HG03280 (cell line): Measurements from ENCODE around the gene EHMT1.

Source experiments
- ATAC-seq: cut with Tn5 transposase; IDR thresholded peaks from one replicate; pipeline ENCODE4 v1.9.1; 2021; ENCODE audit warnings: mild to moderate bottlenecking, moderate library complexity; ENCODE audit not compliant: unreplicated experiment

EHMT1 gene

DNA sequence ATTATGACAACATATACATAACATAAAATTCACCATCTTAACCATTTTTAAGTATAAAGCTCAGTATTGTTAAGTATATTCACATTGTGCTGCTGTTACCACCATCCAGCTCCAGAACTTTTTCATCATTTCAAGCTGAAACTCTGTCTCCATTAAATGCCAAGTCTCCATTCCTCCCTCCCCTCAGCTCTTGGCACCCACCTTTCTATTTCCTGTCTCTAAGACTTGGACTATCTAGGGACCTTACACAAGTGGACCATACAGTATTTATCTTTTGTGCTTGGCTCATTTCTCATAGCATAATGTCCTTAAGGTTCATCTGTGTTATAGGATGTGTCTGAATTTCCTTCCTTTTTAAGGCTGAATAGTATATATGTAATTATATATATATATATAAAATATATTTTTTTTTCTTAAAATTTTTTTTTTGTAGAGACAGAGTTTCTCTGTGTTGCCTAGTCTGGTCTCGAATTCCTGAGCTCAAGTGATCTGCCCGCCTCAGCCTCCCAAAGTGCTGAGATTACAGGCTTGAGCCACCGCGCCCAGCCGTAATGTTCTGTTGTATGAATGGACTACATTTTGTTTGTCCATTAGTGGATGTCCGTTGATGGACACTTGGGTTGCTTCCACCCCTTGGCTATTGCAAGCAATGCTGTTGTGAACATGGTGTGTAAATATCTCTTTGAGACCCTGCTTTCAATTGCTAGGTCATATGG is 72.3 kb downstream of the EHMT1 start:
- no peak for ATAC-seq

DNA sequence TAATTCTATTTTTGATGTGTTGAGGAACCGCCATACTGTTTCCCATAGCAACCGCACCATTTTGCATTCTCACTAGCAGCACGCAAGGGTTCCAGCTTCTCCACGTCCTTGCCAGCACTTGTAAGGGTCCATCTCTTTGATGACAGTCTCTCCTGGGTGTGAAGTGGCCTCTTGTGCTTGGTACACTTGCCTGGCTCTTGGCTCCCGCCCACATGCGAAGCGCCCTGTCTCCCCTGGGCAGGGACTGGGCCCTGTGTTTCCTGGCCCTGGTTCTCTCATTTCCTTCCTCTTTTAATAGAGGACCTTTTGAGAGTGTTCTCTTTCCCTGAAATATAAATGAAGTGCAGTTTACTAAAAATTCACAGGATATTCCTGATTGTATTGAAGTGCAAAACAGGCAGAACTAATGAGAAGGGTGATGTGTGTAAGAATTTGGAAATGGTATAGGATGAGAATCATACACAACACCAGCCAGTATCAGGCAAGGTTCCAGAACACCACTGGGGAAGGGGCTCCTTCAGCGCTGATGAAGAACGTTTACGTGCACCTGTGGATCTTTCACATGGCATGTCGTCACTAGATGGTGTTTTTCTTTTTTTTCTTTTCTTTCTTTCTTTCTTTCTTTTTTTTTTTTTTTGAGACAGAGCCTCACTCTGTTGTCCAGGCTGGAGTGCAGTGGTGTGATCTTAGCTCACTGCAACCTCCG is 73.0 kb downstream of the EHMT1 start:
- ATAC-seq, result no peak

DNA sequence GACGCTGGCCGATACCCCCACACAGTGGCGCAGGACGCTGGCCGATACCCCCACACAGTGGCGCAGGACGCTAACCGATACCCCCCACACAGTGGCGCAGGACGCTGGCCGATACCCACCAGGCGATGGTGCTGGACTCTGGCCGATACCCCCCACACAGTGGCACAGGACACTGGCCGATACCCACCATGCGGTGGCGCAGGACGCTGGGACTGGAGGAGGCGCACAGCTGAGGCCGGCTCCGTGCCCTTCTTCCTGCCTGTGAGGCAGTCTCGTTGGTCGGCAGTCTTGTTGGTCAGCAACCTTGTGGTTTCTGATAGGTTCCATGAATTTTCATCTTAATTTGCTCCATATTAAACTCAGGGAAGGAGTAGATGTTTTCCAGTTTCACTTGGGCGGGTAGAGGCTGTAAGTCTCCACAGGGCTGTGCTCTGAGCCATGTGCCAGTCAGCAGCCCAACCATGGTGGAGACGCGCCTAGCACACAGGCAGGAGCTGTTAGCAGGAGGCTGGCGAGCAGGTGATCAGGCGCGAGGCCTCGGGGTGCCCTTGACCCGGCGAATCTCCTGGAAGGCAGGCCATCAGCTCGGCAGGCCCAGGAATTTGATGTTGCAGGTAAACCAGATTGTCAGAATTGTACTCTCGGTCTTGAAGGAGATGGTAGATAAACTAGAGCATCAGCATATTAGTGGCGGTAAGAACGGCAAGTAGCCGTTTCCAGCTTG is 75.6 kb downstream of the EHMT1 start:
- ATAC-seq, result no peak

DNA sequence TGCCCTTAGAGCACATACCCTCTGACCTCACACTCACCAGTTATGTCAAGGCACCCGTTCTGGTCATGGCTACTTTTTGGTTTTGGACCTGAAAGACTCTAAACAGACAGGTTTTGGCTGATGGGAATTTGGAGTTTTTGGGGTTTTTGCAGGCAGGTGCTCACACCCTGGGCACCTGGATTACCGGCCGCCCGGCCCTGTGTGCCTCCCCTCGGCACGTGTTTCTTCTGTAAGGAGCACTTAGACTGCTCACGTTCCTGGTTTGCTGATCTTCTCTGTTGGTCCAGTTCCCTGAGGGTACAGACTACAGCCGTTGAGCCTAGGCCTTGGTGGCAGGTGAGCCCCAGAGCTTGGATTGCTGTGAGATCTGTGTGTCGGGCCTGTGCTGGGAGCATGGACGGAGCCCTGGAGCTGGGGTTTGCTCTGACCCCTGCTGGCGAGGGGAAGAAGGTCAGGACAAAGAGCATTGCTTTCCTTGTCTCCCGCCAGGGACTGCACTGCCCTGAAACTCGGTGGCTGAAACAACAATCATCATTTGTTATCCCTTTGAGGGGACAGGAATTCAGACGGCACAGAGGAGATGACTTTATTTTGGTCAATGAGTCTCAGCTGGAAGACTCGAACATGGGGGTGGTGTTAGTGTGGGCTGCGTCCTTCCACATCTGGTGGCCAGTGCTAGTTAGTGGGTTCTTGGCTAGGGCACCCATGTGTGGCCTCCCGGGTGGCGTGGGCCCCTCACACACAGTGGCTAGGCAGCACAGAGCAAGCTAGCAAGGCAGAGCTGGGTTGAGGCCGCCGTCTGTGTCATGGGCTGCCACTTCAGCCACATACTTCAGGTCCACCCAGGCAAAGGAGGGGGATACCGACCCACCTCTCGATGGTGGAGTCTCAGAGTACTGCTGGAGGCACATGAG is 76.4 kb downstream of the EHMT1 start:
- ATAC-seq, result no peak

DNA sequence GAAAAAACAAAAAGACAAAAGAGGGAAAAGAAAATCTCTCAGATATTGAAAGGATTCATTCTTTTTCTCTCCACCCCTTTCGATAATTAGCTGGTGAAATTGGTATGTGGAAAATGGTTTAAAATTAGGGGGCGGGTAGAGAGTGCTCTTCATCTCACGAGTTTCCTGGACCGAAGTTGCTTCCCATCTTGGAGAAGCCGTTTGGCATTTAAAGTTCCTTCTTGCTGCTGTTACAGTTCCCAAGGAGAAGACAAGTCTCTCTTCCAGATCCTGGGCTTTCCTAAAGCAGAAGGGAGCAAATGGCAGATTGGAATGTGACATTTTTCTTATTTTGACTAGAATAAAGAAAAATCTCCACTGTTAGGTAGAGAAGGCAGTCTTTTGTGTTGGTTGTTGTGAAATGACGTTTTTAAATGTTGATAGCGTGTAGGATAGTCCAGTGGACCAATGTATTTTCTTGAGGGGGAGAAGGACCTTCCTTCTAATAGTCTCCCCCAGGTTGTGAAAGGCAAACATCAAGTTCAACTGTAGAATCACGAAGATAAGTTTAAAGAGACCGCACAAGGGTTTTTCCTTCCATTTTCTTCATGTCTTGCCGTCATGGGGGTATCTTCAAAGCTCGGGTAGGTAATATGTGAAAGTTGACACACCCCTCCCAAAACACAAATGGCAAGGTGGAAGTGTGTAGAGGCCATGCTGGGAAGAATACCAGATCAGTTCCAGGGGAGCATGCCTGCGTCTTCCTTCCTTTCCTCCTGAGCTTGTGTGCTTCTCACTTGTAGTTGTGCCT is 77.5 kb downstream of the EHMT1 start:
- no peak for ATAC-seq

DNA sequence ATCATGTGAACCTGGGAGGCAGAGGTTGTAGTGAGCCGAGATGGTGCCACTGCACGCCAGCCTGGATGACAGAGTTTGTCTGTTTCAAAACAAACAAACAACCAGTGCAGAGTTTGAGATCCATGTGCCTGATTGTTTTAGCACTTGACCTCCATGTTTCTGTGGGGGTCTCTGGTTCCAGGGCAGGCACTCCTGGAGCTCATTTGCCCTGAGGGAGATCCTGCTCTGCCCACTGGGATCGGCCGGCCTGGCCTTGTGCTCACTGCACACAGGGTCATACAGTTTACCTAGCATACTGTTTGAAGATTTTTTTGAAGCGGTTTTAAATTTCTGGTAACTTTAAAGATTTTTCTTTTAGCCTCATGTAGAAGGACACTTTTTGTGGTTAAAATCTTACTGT is 78.4 kb downstream of the EHMT1 start:
- no peak for ATAC-seq

DNA sequence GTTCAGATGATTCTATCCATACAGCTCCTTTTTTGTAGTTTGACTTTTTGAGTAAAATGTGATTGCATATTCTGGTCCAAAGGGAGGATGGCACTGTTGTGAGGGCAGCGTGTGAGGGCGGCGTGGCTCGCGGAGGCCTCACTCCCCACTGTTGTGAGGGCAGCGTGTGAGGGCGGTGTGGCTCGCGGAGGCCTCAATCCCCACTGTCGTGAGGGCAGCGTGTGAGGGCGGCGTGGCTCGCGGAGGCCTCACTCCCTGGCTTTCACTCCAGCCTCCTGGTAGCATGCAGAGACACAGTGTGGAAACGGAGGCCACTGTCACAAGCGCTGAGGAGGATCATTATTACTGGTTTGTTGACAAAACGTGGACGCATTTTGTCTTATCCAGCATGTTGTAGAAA is 79.0 kb downstream of the EHMT1 start:
- no peak for ATAC-seq

DNA sequence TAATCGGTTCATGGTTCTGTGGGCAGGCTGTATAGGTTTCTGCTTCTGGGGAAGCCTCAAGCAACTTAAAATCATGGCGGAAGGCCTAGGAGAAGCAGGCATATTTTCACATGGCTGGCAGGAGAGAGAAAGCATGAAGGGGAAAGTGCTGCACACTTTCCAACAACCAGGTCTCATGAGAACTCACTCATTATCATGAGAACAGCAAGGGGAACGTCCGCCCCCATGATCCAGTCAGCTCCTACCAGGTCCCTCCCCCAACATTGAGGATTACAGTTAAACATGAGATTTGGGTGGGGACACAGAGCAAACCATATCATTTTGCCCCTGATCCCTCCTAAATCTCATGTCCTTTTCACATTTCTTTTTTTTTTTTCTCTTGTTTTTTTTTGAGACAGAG is 82.1 kb downstream of the EHMT1 start:
- ATAC-seq, result no peak

DNA sequence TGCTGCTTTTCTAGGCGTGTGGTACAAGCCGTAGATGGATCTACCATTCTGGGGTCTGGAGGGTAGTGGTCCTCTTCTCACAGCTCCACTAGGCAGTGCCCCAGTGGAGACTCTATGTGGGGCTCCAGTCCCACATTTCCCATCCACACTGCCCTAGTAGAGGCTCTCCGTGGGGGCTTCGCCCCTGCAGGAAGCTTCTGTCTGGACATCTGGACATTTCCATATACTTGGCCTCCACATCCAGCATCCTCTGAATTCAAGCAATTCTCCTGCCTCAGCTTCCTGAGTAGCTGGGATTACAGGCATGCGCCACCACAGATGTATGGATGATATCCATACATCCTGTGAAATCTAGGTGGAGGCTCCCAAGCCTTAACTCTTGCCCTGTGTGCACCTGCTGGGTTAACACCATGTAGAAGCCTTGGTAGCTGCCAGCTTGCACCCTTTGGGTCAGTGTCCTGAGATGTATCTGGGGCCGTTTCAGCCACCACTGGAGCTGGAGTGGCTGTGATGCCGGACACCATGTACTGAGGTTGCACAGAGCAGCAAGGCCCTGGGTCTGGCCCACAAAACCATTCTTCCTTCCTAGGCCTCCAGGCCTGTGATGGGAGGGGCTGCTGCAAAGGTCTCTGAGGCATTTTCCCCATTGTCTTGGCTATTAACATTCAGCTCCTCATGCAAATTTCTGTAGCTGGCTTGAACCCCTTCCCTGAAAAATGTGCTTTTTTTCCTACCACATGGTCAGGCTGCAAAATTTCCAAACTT is 84.0 kb downstream of the EHMT1 start:
- no peak for ATAC-seq

DNA sequence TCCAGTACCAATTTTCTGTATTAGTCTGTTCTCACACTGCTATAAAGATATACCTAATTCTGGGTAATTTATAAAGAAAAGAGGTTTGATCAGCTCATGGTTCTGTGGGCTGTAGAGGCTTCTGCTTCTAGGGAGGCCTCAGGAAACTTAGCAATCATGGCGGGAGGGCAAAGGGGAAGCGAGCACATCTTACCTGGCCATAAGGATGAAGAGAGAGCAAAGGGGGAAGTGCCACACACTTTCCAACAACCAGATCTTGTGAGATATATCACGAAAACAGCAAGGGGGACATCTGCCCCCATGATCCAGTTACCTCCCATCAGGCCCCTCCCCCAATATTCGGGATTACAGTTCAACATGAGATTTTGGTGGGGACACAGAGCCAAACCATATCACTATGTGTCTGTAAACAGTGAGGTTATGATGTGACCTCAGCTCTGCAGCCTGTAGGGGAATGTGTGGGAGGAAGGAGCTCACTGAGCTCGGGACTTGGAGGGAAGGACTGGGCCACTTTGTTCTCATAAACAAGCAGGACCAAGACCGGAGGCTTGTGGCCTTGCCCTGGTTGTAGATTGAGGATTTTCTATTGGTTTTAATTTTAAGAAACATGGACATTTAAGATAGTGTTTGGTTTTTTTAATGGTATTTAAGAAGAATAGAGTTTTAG is 85.2 kb downstream of the EHMT1 start:
- ATAC-seq, result no peak

DNA sequence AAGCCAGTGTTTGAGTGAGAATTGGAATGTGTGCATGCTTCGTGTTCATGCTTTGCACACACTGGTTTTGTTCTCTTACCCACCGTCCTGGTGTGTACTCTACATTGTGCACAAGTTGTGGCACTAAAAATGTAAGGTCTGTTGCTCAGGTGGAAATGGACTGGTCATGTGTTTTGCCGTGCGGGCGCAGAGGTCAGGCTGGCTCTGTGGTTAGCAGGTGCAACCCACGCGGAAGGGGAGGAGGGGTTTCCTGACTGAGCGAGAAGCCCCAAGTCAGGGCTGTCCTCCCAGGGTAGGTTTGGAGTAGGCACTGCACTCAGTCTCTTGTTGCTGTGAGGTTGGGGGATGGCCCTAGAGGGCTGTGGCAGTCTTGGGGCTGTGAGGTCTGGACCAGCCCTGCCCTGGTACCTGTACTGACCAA is 86.6 kb downstream of the EHMT1 start:
- ATAC-seq, result no peak

DNA sequence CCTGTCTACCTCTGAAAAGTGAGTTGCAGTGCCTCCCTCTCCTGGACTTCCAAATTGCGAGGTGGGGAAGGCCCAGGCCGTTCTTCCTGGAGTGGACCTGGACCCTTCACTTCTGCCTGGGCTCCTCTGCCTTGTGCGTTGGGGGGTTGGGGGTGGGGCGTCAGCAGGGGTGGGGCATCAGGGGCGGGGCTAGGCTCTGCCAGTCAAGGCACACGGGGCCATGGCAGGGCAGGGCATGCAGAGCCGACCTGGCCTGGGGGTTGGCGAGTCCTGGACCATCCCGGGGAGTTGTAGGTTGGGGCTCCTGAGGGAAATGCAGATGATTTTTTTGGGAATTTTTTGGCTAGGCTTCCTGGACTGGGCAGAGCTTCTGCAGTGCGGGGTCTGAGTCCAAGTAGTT is 87.1 kb downstream of the EHMT1 start:
- ATAC-seq, result no peak

DNA sequence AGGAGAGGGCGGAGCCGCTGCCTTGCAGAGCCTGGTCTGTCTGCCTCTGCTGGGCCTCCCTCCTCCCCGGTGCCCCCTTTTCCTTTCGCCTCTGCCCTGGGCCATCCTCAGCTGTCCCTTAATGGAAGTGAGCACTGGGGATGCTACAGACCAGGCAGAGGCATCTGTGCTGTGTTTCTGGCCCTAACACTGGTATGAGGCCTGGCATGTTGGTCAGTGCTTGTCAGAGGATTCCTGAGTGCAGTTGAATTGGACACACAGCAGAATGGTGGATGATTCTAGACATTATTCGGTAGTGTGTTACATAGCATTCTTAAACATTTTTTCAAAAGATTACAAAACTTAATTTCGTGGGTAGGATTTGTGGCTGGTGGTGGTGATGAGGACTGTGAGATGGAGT is 88.6 kb downstream of the EHMT1 start:
- ATAC-seq, result no peak

DNA sequence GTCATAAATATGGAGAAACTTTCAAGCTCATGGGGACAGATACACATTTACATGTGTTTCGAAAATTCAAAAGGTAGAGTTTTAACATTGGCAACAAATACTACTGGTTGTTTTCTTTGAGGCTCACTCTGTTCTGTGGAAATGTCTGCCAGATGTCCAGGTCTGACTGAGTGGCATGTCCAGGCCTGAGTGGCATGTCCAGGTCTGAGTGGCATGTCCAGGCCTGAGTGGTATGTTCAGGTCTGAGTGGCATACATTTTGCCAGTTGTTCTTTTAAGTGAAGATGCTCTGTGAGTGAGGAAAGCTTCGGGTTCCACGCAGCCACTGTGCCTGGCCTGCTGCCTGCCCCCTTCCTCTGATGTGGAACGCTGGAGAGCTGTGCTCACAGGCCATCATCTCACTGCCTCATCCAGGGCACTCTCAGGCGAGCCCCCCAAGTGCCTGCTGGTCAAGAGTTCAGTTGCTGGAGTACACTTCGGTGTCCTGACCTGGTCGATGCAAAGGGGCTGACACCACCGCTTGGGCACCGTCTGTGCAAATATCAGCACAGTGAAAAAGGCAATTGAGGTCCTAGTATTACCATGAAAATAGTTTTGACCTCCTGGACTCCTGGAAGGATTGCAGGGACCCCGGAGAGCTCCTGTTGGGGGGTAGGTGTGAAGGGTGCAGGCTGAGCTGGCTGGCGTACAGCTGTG is 89.9 kb downstream of the EHMT1 start:
- ATAC-seq, result no peak

DNA sequence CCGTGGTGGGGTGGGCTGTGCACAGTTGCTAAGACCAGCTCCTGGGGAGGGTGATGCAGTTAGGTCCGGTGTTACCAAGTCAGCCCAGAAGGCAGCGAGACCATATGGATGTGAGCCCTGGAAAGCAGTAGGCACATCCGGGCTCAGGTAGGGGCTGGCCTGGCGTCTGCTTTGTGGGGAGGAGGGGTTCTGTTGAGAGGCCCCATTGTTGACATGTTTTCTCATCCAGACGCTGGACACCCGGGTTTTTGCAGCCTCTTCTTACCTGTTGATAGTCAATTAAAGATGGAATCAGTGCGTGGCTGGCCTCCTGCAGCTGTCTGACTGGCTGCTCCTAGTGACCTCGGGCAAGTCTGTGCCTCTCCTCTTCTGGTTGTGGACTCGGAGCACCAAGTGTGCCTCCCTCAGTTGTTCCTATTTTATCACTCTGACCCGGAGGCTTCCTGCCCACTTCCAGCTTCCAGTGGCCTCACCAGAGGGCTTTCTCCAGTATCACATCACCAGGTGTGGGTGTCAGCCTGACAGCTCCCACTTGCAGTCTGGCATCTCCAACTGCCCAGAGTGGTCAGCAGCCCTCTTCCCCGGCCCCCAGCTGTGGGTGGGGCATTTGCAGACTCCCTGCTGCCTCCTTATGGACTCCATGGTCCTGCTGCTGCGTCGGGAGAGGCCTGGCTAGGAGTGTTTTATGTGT is 90.8 kb downstream of the EHMT1 start:
- ATAC-seq, result no peak

DNA sequence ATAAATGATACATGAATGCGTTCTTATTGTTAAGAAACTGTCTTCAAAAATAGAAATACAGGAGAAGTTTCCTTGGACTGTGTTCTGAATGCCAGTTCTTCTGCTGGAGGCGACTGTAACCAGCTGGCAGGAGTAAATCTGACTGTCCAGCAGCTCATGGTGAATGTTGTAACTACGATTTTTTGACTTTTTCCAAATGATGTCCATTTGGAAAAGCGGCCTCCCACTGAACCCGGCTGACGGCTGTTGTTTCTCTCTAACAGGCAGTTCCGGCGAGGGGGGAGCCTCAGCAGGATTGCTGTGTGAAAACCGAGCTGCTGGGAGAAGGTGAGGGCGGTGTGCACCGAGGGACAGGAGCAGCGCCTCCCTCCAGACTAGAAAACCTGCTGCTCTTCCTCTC is 91.9 kb downstream of the EHMT1 start:
- ATAC-seq, result no peak

DNA sequence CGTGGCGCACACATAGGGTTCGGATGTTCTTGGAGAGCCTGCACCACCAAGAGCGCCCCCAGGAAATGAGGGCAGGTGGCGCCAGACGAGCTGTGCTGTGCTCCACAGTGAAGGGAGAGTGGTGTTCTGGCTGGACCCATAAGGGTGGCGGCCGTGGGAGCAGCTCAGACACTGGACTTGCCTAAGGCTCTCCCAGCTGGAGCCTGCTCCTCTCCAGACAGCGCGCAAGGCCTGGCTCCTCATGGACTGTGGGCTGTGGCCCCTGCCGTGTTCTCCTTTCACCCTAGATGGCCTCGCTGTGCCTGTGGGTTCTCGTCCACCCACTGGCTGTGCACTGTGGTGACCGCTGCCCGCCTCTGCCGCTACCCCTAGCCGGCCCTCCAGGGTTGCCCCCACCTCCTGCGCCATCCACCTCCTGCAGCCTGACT is 92.9 kb downstream of the EHMT1 start:
- no peak for ATAC-seq

DNA sequence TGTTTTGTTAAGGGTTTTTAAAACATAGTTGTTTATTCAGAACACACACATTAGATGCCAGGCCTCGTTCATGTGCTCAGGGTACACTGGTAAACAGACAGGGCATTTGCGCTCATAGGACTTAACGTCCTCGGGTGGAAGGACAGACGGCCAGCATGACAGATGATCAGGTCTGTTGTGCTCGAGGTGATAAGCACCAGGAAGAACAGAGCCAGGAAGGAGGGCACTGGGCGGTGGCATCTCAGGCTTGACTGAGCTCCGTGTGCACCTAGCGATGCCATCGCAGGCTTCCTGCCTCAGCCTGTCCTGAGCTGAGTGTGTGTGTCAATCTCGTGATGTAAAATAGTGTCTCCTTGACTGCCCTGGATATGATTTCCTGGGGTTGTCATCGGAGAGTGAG is 96.5 kb downstream of the EHMT1 start:
- ATAC-seq, result no peak
